Adrenal gland (tissue), 12 donors: Measurements from ENCODE around the gene LYG2. TPM values are rescaled to one million over a fixed set of nuclear protein-coding genes. Genes with fewer than 3 reads are reported as not detected.
A peak's percentile ranks its signal among the peaks of the same experiment; 100 is the strongest.
"Not testable (repeated sequence)": the region's sequence is repeated elsewhere in the genome, so short reads cannot be mapped to it uniquely, and the experiment has no call there.

ENCODE experiments used
- DNase-seq, 7 donors: peaks; one replicate each; pipeline ENCODE4 v3.0.0-alpha.2; 2019 to 2020
- H3K27ac ChIP-seq, 5 donors: fragments of 200-600 bp; sonication (generic) in 4 of 5; 1 replicate in 3 of 5; 2 replicates in 2 of 5; pipeline versions ENCODE4 v1.5.1 to v1.8.0; 2016 to 2020; ENCODE audit warnings: mild to moderate bottlenecking in 1 of 5
- H3K27me3 ChIP-seq: fragments of 200-600 bp; 2 replicates; pipeline ENCODE4 v1.8.0; 2021
- H3K36me3 ChIP-seq, 2 donors: fragments of 200-600 bp; replicated peaks in 1 of 2; 1 replicate in 1 of 2; 2 replicates in 1 of 2; pipeline versions ENCODE4 v1.5.1 to v1.8.0; 2018 to 2022
- H3K4me1 ChIP-seq, 2 donors: fragments of 200-600 bp; replicated peaks in 1 of 2; 1 replicate in 1 of 2; 2 replicates in 1 of 2; pipeline versions ENCODE4 v1.5.1 to v1.8.0; 2018 to 2021
- H3K4me3 ChIP-seq, 4 donors: fragments of 200-600 bp; sonication (generic) in 3 of 4; one replicate each; pipeline ENCODE4 v1.5.1; 2016 to 2018
- H3K9me3 ChIP-seq, 3 donors: fragments of 200-600 bp; sonication (generic) in 1 of 3; replicated peaks in 1 of 3; 1 replicate in 2 of 3; 2 replicates in 1 of 3; pipeline versions ENCODE4 v1.5.1 to v1.8.0; 2016 to 2021
- POLR2A ChIP-seq, 2 donors: fragments of 450-650 bp; IDR thresholded peaks; one replicate each; pipeline ENCODE4 v1.6.1; 2017; ENCODE audit warnings: antibody characterized with exemption in 2 of 2, mild to moderate bottlenecking in 2 of 2, moderate library complexity in 1 of 2
- WGBS, 4 donors: extraction: QIAGEN DNeasy Blood & Tissue Kit in 2 of 4; methylation state at CpG; one replicate each; pipeline versions ENCODE4 v1.1.5 to v1.1.7; 2013 to 2017; 5-methylcytosine and 5-hydroxymethylcytosine counted together
- intact Hi-C, 2 donors: fragments of 100-400 bp; cut with DNase I; formaldehyde crosslinking; loops; one replicate each; pipeline versions ENCODE4 v1.14.1 to v1.15.0; 2022 to 2023
- polyA plus RNA-seq, 3 donors: library from polyadenylated mRNA; stranded (reverse); fragments of 200-250 nt in 2 of 3; fragments of 350-450 nt in 1 of 3; fragmentation: Illumina TruSeq in 1 of 3; extraction: RNeasy Lipid Tissue Mini Kit (QIAGEN cat#74804) in 1 of 3; gene quantifications; one replicate each; pipeline ENCODE4 v1.2.3, GENCODE V29; 2013 to 2014
- total RNA-seq, 9 donors: library from RNA; depleted of rRNA in 4 of 9; stranded (reverse); fragments of >200 nt in 4 of 9; fragments of 120-200 nt in 1 of 9; fragmentation: NEBNext Ultra II Directional in 1 of 9; extraction: Animal tissue kit (Norgen Biotek cat#: 25700) in 1 of 9; gene quantifications; one replicate each; pipeline versions ENCODE4 v1.1.0 to v1.2.4, GENCODE V29; 2013 to 2023
- TF ChIP-seq, protein P1 (sequence below), 6 experiments: fragments of 450-650 bp in 4 of 6; fragments of 200-600 bp in 2 of 6; sonication (generic) in 1 of 6; IDR thresholded peaks; 1 replicate in 5 of 6; 2 replicates in 1 of 6; pipeline versions ENCODE4 v1.5.1 to v1.8.0; 2016 to 2021; ENCODE audit warnings: antibody characterized with exemption in 6 of 6, mild to moderate bottlenecking in 2 of 6, moderate library complexity in 1 of 6
- donor health status: healthy with polysubstance abuse.
- donor health status: Bipolar disorder and iron deficiency.
- donor health status: DM: yes; HTN: yes; CAD: no.
- donor health status: DM: no; HTN: no; CAD: no.
- donor health status: DM: no; HTN: no; CAD: no.
- donor health status: DM: yes; HTN: yes; CAD: no.

Gene LYG2
- total and polyA plus RNA-seq, 12 donors = not detected

GRCh38 chr2:99285526-99285925, 30.1 kb upstream of the LYG2 start:
- Histone ChIP-seq H3K4me3 (no peak overlapping the region), H3K27ac (no peak overlapping the region), H3K9me3 (no peaks in the 10 kb centered on the region), H3K36me3 (no peaks in the 10 kb centered on the region), H3K27me3 (no peaks in the 10 kb centered on the region), H3K4me1 (no peaks in the 10 kb centered on the region)
- TF ChIP-seq POLR2A (IDR thresholded peaks at IDR 0.05) = no peak
- TF ChIP-seq, protein P1, sequence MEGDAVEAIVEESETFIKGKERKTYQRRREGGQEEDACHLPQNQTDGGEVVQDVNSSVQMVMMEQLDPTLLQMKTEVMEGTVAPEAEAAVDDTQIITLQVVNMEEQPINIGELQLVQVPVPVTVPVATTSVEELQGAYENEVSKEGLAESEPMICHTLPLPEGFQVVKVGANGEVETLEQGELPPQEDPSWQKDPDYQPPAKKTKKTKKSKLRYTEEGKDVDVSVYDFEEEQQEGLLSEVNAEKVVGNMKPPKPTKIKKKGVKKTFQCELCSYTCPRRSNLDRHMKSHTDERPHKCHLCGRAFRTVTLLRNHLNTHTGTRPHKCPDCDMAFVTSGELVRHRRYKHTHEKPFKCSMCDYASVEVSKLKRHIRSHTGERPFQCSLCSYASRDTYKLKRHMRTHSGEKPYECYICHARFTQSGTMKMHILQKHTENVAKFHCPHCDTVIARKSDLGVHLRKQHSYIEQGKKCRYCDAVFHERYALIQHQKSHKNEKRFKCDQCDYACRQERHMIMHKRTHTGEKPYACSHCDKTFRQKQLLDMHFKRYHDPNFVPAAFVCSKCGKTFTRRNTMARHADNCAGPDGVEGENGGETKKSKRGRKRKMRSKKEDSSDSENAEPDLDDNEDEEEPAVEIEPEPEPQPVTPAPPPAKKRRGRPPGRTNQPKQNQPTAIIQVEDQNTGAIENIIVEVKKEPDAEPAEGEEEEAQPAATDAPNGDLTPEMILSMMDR (IDR thresholded peaks at IDR 0.05) = no peak
- no peak for DNase-seq
- 91 to 93% (median 92%) methylated on average over 7 of the region's 7 CpGs for WGBS, 4 donors
- intact Hi-C loops = no loop called here

GRCh38 chr2:99279969-99280695, 24.7 kb upstream of the LYG2 start:
- TF ChIP-seq POLR2A (IDR thresholded peaks at IDR 0.05) = no peak
- TF ChIP-seq, protein P1 (IDR thresholded peaks at IDR 0.05) = no peak
- Histone ChIP-seq H3K4me1 (no peaks in the 10 kb centered on the region), H3K4me3 (no peak overlapping the region), H3K27ac (no peak overlapping the region), H3K36me3 (no peaks in the 10 kb centered on the region), H3K9me3 (no peaks in the 10 kb centered on the region), H3K27me3 (no peaks in the 10 kb centered on the region)
- DNase-seq = no peak
- intact Hi-C loops = no loop called here

DNA sequence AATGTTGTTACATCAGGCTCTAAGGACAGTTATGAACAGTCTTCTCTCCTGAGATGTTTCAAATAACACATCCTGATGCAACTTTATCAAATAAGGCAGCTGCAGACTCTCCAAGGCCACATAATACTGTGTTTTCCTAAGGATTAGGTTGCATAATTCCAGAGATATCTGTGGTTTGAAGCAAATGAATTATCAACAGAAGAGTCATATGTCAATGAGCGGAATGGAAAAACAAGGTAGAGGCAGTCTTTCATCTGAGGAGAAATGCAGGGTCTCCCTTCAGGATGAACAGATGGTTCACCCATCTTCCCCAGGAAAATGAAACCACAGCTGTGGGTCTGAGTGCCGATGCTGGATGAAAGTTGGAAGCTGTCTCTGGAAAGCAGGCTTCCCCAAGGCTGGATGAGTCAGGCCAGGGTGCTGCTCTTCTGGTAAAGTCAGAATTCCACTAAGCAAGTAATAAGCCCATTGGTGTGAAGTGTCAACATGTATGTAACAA, 23.4 kb upstream of the LYG2 start:
- intact Hi-C loops = no loop called here
- Histone ChIP-seq H3K4me1 (no peaks in the 10 kb centered on the region), H3K27me3 (no peaks in the 10 kb centered on the region), H3K27ac (peak overlapping the region in 3 of 5 donors; percentile 30 to 43 (median 37)), H3K36me3 (no peaks in the 10 kb centered on the region), H3K9me3 (no peaks in the 10 kb centered on the region), H3K4me3 (peak overlapping the region in 1 of 4 donors; percentile 8)
- 32 to 41% (median 35%) methylated on average over 2 of the region's 2 CpGs for WGBS, 4 donors
- TF ChIP-seq, protein P1 (IDR thresholded peaks at IDR 0.05) = no peak
- no peak for TF ChIP-seq POLR2A (IDR thresholded peaks at IDR 0.05)
- peak; percentile 22 to 73 (median 60) for DNase-seq

- 88 to 96% (median 90%) methylated on average over 4 to 5 of the region's 5 CpGs for WGBS, 4 donors
- H3K9me3 ChIP-seq, H3K36me3 ChIP-seq, H3K4me1 ChIP-seq, DNase-seq, intact Hi-C loops, H3K27me3 ChIP-seq, H3K4me3 ChIP-seq: not testable (repeated sequence)
- peak overlapping the region in 2 of 5 donors; percentile 37 to 43 for H3K27ac ChIP-seq
These were observed 22.8 kb upstream of the LYG2 start for GRCh38 chr2:99278195-99278765.
